Measurements from ENCODE around the gene MEI1. TPM values are rescaled to one million over a fixed set of nuclear protein-coding genes. Genes with fewer than 3 reads are reported as not detected.
"Not testable (repeated sequence)": the region's sequence is repeated elsewhere in the genome, so short reads cannot be mapped to it uniquely, and the experiment has no call there.

The MEI1 gene
- total RNA-seq, 1 donor from 2014 or later: 0.40 TPM

GRCh38 chr22:41725510-41726110, 26.3 kb downstream of the MEI1 start:
- intact Hi-C loops (cut with DNase I): no loop called here
- DNase-seq (ENCODE audit: low spot score): no peak

- DNase-seq (ENCODE audit: low spot score): no peak
- intact Hi-C loops (cut with DNase I): no loop called here
Observed at GRCh38 chr22:41731609-41732008, 32.3 kb downstream of the MEI1 start.

- intact Hi-C loops (cut with DNase I): no loop called here
- no peak for DNase-seq (ENCODE audit: low spot score)
Observed at GRCh38 chr22:41732096-41732772, 32.9 kb downstream of the MEI1 start.

GRCh38 chr22:41733241-41733640, 33.9 kb downstream of the MEI1 start:
- intact Hi-C loops (cut with DNase I); DNase-seq (ENCODE audit: low spot score): not testable (repeated sequence)

GRCh38 chr22:41739576-41739975, 40.3 kb downstream of the MEI1 start:
- no peak for DNase-seq (ENCODE audit: low spot score)
- intact Hi-C loops (cut with DNase I): no loop called here

- intact Hi-C loops (cut with DNase I): no loop called here
- DNase-seq (ENCODE audit: low spot score): no peak
Observed at GRCh38 chr22:41742918-41743317, 43.6 kb downstream of the MEI1 start.

GRCh38 chr22:41745968-41746367, 46.7 kb downstream of the MEI1 start:
- DNase-seq (ENCODE audit: low spot score): no peak
- intact Hi-C loops (cut with DNase I): loop anchor here (2.0 kb wide), 1 partner anchor 195 kb away; no protein-coding TSS in a partner anchor

- peak; percentile 78 for DNase-seq (ENCODE audit: low spot score)
- intact Hi-C loops (cut with DNase I): loop anchor here (2.0 kb wide), 1 partner anchor 194 kb away; no protein-coding TSS in a partner anchor
Observed at GRCh38 chr22:41746567-41747400, 47.5 kb downstream of the MEI1 start.

- intact Hi-C loops (cut with DNase I): no loop called here
- DNase-seq (ENCODE audit: low spot score): no peak
Observed at GRCh38 chr22:41752011-41752970, 53.0 kb downstream of the MEI1 start.

- intact Hi-C loops (cut with DNase I): no loop called here
- DNase-seq (ENCODE audit: low spot score): no peak
Observed at GRCh38 chr22:41753984-41754383, 54.7 kb downstream of the MEI1 start.

- DNase-seq (ENCODE audit: low spot score): no peak
- intact Hi-C loops (cut with DNase I): no loop called here
Observed at GRCh38 chr22:41757502-41757901, 58.2 kb downstream of the MEI1 start.

- no peak for DNase-seq (ENCODE audit: low spot score)
- intact Hi-C loops (cut with DNase I): no loop called here
Observed at GRCh38 chr22:41758231-41758630, 58.9 kb downstream of the MEI1 start.

- DNase-seq (ENCODE audit: low spot score): no peak
- intact Hi-C loops (cut with DNase I): no loop called here
Observed at GRCh38 chr22:41762980-41763779, 63.9 kb downstream of the MEI1 start.

- intact Hi-C loops (cut with DNase I): no loop called here
Observed at GRCh38 chr22:41766476-41766875, 67.2 kb downstream of the MEI1 start.

GRCh38 chr22:41768430-41768829, 69.1 kb downstream of the MEI1 start:
- no peak for DNase-seq (ENCODE audit: low spot score)
- intact Hi-C loops (cut with DNase I): no loop called here

More at GRCh38 chr22:41766476-41766875, 67.2 kb downstream of the MEI1 start:
- DNase-seq (ENCODE audit: low spot score): no peak

- intact Hi-C loops (cut with DNase I): no loop called here
Observed at GRCh38 chr22:41770715-41771468, 71.6 kb downstream of the MEI1 start.

GRCh38 chr22:41772198-41772597, 72.9 kb downstream of the MEI1 start:
- intact Hi-C loops (cut with DNase I): no loop called here
- DNase-seq (ENCODE audit: low spot score): no peak

More at GRCh38 chr22:41770715-41771468, 71.6 kb downstream of the MEI1 start:
- no peak for DNase-seq (ENCODE audit: low spot score)

- no peak for DNase-seq (ENCODE audit: low spot score)
- intact Hi-C loops (cut with DNase I): no loop called here
Observed at GRCh38 chr22:41772645-41773044, 73.3 kb downstream of the MEI1 start.

Data from cardiac septum (tissue), 1 donor.